Measurements from ENCODE around the gene TLE3.

GRCh38 chr15:70060214-70060992 is 37.3 kb downstream of the TLE3 start:
- no peak for TF ChIP-seq POLR2A (IDR thresholded peaks at IDR 0.05; ENCODE audit: low read length)
- no peak for TF ChIP-seq GATA1 (IDR thresholded peaks at IDR 0.05; ENCODE audit: low read depth, low read length)
